ENCODE data around the gene NAB2.

- no peak for TF ChIP-seq CTCF (IDR thresholded peaks at IDR 0.05)
- no peak for TF ChIP-seq POLR2A (IDR thresholded peaks at IDR 0.05)
Observed at GRCh38 chr12:57129321-57129842, 40.5 kb downstream of the NAB2 start.
